A673 (cell line): Measurements from ENCODE around the gene LMO4. TPM values are rescaled to one million over a fixed set of nuclear protein-coding genes. Genes with fewer than 3 reads are reported as not detected.

Experiments
- BruUV-seq: library from RNA; stranded (reverse); fragments of 400-500 nt; replicated peaks from 2 replicates; lab custom pipeline; 2021; lab: Mats Ljungman, UMichigan
- CTCF ChIA-PET: fragments of 300-600 bp; sonication (Branson Sonifier 250); formaldehyde crosslinking; loops from one replicate; lab custom pipeline; 2022; ENCODE audit warnings: antibody characterized with exemption; lab: Charles Lee
- POLR2A ChIA-PET: fragments of 300-600 bp; sonication (Branson Sonifier 250); formaldehyde crosslinking; loops from one replicate; lab custom pipeline; 2022; ENCODE audit warnings: antibody characterized with exemption; ENCODE audit not compliant: low non-redundant PET; lab: Charles Lee
- DNase-seq: peaks from one replicate; pipeline ENCODE4 v3.0.0-alpha.2; 2015; ENCODE audit warnings: low spot score
- H3K27ac ChIP-seq: fragments of 200-600 bp; sonication (generic); 2 replicates; pipeline ENCODE4 v1.5.1; 2016; ENCODE audit warnings: mixed run types, low read depth, mild to moderate bottlenecking, mixed read lengths, antibody characterized with exemption, low read length; ENCODE audit not compliant: poor library complexity, severe bottlenecking
- H3K27me3 ChIP-seq: fragments of 200-600 bp; sonication (generic); replicated peaks from 2 replicates; pipeline ENCODE4 v1.6.1; 2017; ENCODE audit warnings: mixed run types, low read depth, mild to moderate bottlenecking, mixed read lengths, antibody characterized with exemption, low read length; ENCODE audit not compliant: insufficient read depth, poor library complexity
- H3K36me3 ChIP-seq: fragments of 200-600 bp; sonication (generic); 2 replicates; pipeline ENCODE4 v1.6.1; 2016; ENCODE audit warnings: mixed run types, mild to moderate bottlenecking, mixed read lengths, antibody characterized with exemption, low read length; ENCODE audit not compliant: insufficient read depth, poor library complexity, severe bottlenecking
- H3K4me1 ChIP-seq: fragments of 200-600 bp; sonication (generic); 2 replicates; pipeline ENCODE4 v1.6.1; 2017; ENCODE audit warnings: mixed run types, mild to moderate bottlenecking, mixed read lengths, antibody characterized with exemption, low read length; ENCODE audit not compliant: insufficient read depth, poor library complexity, severe bottlenecking
- H3K4me3 ChIP-seq: fragments of 200-600 bp; sonication (generic); 2 replicates; pipeline ENCODE4 v1.5.1; 2016; ENCODE audit warnings: low read depth, mixed run types, mild to moderate bottlenecking, mixed read lengths, low read length; ENCODE audit not compliant: poor library complexity, severe bottlenecking
- H3K9me3 ChIP-seq: fragments of 200-600 bp; sonication (generic); 2 replicates; pipeline ENCODE4 v1.6.1; 2016; ENCODE audit warnings: mixed run types, low read depth, mild to moderate bottlenecking, mixed read lengths, antibody characterized with exemption, low read length; ENCODE audit not compliant: poor library complexity, severe bottlenecking
- EZH2 ChIP-seq: fragments of 200-600 bp; sonication (generic); IDR thresholded peaks from 2 replicates; pipeline ENCODE4 v1.6.1; 2017; ENCODE audit warnings: borderline replicate concordance, low read depth, mild to moderate bottlenecking, mixed read lengths, antibody characterized with exemption, low read length; ENCODE audit not compliant: poor library complexity, severe bottlenecking
- intact Hi-C: fragments of 100-400 bp; cut with micrococcal nuclease; formaldehyde crosslinking; loops from one replicate; pipeline ENCODE4 v1.10.0; 2022; ENCODE audit not compliant: unreplicated experiment
- total RNA-seq: library from RNA; stranded (reverse); gene quantifications from 2 replicates; pipeline ENCODE4 v1.2.3, GENCODE V29; 2021
- TF ChIP-seq, protein P1 (sequence below): fragments of 300-800, 200-600 bp; sonication (generic); conservative IDR thresholded peaks from 2 replicates; pipeline ENCODE4 v1.5.1; 2017; ENCODE audit warnings: low read depth, mild to moderate bottlenecking, antibody characterized with exemption, low read length, moderate library complexity, mixed read lengths

LMO4 gene
- total RNA-seq, 1 experiment from 2014 or later = 32.2 TPM

DNA sequence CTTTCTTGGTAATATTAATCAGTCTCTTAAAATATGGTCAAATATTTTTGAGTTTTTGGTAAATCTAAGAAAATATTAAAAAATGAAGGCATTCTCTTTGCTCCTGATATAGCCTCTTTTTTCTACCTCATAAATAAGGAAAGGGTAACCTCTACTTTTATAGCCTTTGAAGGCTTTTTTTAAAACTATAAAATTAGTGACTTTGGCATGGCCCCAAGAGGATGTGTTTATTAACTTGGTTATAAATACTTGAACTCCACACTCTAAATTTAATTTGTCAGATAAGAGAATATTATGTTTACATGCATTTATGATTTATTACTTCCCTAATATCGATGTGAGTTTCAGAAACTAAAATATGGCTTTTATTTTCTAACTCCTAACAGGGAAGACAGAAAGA, 60.3 kb downstream of the LMO4 start:
- CTCF ChIA-PET = no interaction called here
- TF ChIP-seq EZH2 = no peak
- TF ChIP-seq, protein P1, sequence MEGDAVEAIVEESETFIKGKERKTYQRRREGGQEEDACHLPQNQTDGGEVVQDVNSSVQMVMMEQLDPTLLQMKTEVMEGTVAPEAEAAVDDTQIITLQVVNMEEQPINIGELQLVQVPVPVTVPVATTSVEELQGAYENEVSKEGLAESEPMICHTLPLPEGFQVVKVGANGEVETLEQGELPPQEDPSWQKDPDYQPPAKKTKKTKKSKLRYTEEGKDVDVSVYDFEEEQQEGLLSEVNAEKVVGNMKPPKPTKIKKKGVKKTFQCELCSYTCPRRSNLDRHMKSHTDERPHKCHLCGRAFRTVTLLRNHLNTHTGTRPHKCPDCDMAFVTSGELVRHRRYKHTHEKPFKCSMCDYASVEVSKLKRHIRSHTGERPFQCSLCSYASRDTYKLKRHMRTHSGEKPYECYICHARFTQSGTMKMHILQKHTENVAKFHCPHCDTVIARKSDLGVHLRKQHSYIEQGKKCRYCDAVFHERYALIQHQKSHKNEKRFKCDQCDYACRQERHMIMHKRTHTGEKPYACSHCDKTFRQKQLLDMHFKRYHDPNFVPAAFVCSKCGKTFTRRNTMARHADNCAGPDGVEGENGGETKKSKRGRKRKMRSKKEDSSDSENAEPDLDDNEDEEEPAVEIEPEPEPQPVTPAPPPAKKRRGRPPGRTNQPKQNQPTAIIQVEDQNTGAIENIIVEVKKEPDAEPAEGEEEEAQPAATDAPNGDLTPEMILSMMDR = no peak
- Histone ChIP-seq H3K9me3 (peaks cover 12% of the 10 kb centered on the region), H3K27me3 (no peaks in the 10 kb centered on the region), H3K4me3 (no peak overlapping the region), H3K4me1 (peaks cover 17% of the 10 kb centered on the region), H3K27ac (no peak overlapping the region), H3K36me3 (no peaks in the 10 kb centered on the region)
- POLR2A ChIA-PET = no interaction called here
- BruUV-seq = no TSS peak
- DNase-seq = no peak
- intact Hi-C loops = no loop called here

DNA sequence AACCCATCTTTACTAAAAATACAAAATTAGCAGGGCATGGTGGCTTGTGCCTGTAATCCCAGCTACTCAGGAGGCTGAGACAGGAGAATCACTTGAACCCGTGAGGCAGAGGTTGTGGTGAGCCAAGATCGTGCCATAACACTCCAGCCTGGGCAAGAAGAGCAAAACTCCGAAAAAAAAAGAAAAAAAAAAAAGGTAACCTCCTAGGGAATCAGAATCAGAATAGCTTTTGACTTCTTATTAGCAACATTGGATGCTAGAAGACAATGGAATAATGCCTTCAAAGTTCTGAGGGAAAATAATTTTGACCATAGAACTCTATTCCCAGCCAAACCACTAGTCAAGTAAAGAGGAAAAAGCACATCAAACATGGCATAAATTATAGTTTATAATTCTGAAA, 60.9 kb downstream of the LMO4 start:
- Histone ChIP-seq H3K27me3 (no peaks in the 10 kb centered on the region), H3K9me3 (peaks cover 12% of the 10 kb centered on the region), H3K27ac (no peak overlapping the region), H3K4me3 (no peak overlapping the region), H3K4me1 (peaks cover 17% of the 10 kb centered on the region), H3K36me3 (no peaks in the 10 kb centered on the region)
- CTCF ChIA-PET = no interaction called here
- DNase-seq = no peak
- POLR2A ChIA-PET = no interaction called here
- BruUV-seq = no TSS peak
- no peak for TF ChIP-seq EZH2
- TF ChIP-seq, protein P1 = no peak
- intact Hi-C loops = no loop called here

GRCh38 chr1:87392248-87393192, 63.8 kb downstream of the LMO4 start:
- H3K36me3 ChIP-seq = no peaks in the 10 kb centered on the region
- POLR2A ChIA-PET = no interaction called here
- no peaks in the 10 kb centered on the region for H3K27me3 ChIP-seq
- H3K9me3 ChIP-seq = peaks cover 12% of the 10 kb centered on the region
- TF ChIP-seq, protein P1 = no peak
- TF ChIP-seq EZH2 = no peak
- no peak overlapping the region for H3K4me3 ChIP-seq
- CTCF ChIA-PET = no interaction called here
- peaks cover 17% of the 10 kb centered on the region for H3K4me1 ChIP-seq
- H3K27ac ChIP-seq = no peak overlapping the region
- no TSS peak for BruUV-seq
- peak; percentile 42 for DNase-seq
- intact Hi-C loops = no loop called here
